ENCODE results near the gene GRPR. TPM values are rescaled to one million over a fixed set of nuclear protein-coding genes. Genes with fewer than 3 reads are reported as not detected.

GRPR gene
- total and polyA plus RNA-seq, 10 of the 15 experiments (the other 5 are each of a cell fraction or from before 2014, with no cell fraction given) = 0.10 to 3.7 (median 0.21) TPM; not detected in 1

- TF ChIP-seq SKIL (IDR thresholded peaks at IDR 0.05; ENCODE audit: low read depth, poor library complexity, severe bottlenecking) (no peak), RFX5 (IDR thresholded peaks at IDR 0.05; ENCODE audit: low read depth, low read length) (no peak), ZSCAN29 (IDR thresholded peaks at IDR 0.05) (no peak), SMARCA5 (IDR thresholded peaks at IDR 0.05) (no peak), ZNF687 (IDR thresholded peaks at IDR 0.05) (no peak), ELK1 (IDR thresholded peaks at IDR 0.05; ENCODE audit: low read depth, low read length) (no peak), E4F1 (IDR thresholded peaks at IDR 0.05; ENCODE audit: borderline replicate concordance, partially characterized antibody) (no peak), BRCA1 (IDR thresholded peaks at IDR 0.05; ENCODE audit: low read depth, low read length) (no peak), ZNF217 (IDR thresholded peaks at IDR 0.05) (no peak)
These were observed 63.8 kb downstream of the GRPR start (continued) for GRCh38 chrX:16187024-16187760.
